Fibroblast of skin of left quadriceps (primary cell): ENCODE results near the gene SNX33.
A peak's percentile ranks its signal among the peaks of the same experiment; 100 is the strongest.
"Not testable (repeated sequence)": the region's sequence is repeated elsewhere in the genome, so short reads cannot be mapped to it uniquely, and the experiment has no call there.

Source experiments
- DNase-seq, 2 experiments: peaks; one replicate each; pipeline ENCODE4 v3.0.0-alpha.2; 2013; ENCODE audit warnings: low read depth in 2 of 2

The SNX33 gene

GRCh38 chr15:75683646-75684312 is 36.1 kb downstream of the SNX33 start:
- DNase-seq: peak in 1 of 2 experiments; percentile 27

GRCh38 chr15:75684648-75685047 is 36.9 kb downstream of the SNX33 start:
- no peak for DNase-seq

- DNase-seq: no peak
Observed at GRCh38 chr15:75685195-75685594, 37.5 kb downstream of the SNX33 start.

GRCh38 chr15:75686212-75686642 is 38.5 kb downstream of the SNX33 start:
- DNase-seq: not testable (repeated sequence)

- DNase-seq: no peak
Observed at GRCh38 chr15:75687486-75688277, 40.0 kb downstream of the SNX33 start.

- no peak for DNase-seq
Observed at GRCh38 chr15:75688278-75688557, 40.5 kb downstream of the SNX33 start.

- no peak for DNase-seq
Observed at GRCh38 chr15:75688831-75689230, 41.1 kb downstream of the SNX33 start.

- DNase-seq: not testable (repeated sequence)
Observed at GRCh38 chr15:75689429-75689828, 41.7 kb downstream of the SNX33 start.

GRCh38 chr15:75692311-75692710 is 44.6 kb downstream of the SNX33 start:
- DNase-seq: not testable (repeated sequence)

GRCh38 chr15:75693028-75693427 is 45.3 kb downstream of the SNX33 start:
- not testable (repeated sequence) for DNase-seq

GRCh38 chr15:75693501-75694240 is 46.0 kb downstream of the SNX33 start:
- DNase-seq: peak; percentile 40 to 48

- peak; percentile 89 to 90 for DNase-seq
Observed at GRCh38 chr15:75694241-75695182, 46.8 kb downstream of the SNX33 start.

GRCh38 chr15:75695220-75695619 is 47.5 kb downstream of the SNX33 start:
- DNase-seq: no peak

GRCh38 chr15:75695634-75696310 is 48.1 kb downstream of the SNX33 start:
- DNase-seq: no peak

- DNase-seq: no peak
Observed at GRCh38 chr15:75696311-75696720, 48.6 kb downstream of the SNX33 start.

GRCh38 chr15:75696854-75697259 is 49.1 kb downstream of the SNX33 start:
- DNase-seq: no peak

GRCh38 chr15:75697523-75697922 is 49.8 kb downstream of the SNX33 start:
- DNase-seq: no peak

GRCh38 chr15:75697974-75698747 is 50.4 kb downstream of the SNX33 start:
- DNase-seq: not testable (repeated sequence)

- not testable (repeated sequence) for DNase-seq
Observed at GRCh38 chr15:75699517-75699916, 51.8 kb downstream of the SNX33 start.
